GM23338 (cell line): ENCODE measurements around the gene ZNF587.

Experiments used
- EZH2 ChIP-seq: fragments of 200-600 bp; sonication (generic); IDR thresholded peaks from one replicate; pipeline ENCODE4 v1.8.0; 2017; ENCODE audit warnings: antibody characterized with exemption, mild to moderate bottlenecking, low read depth; ENCODE audit not compliant: unreplicated experiment
- TF ChIP-seq, protein P1 (sequence below), 2 experiments: fragments of 200-600 bp in 1 of 2; sonication (generic) in 1 of 2; conservative IDR thresholded peaks; 2 replicates each; pipeline versions ENCODE4 v1.5.1 to v1.6.1; 2016 to 2017; ENCODE audit warnings: antibody characterized with exemption in 2 of 2, low read depth in 2 of 2, mild to moderate bottlenecking in 2 of 2, moderate library complexity in 1 of 2

DNA sequence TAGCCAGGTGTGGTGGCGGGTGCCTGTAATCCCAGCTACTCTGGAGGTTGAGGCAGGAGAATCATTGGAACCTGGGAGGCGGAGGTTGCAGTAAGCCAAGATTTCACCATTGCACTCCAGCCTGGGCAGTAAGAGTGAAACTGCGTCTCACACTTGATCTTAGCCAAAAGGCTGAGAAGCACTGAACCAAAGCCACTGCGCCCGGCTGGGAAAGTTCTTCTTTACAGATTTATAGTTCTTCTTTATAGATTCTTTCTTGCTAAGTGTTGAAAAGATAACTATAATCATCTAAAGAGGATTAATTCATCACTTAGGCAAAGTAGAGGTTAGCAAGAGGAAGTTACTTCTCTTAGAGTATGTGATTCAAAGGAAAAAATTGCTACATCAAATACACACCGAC lies 55.6 kb downstream of the ZNF587 start:
- TF ChIP-seq EZH2, result no peak
- TF ChIP-seq, protein P1, sequence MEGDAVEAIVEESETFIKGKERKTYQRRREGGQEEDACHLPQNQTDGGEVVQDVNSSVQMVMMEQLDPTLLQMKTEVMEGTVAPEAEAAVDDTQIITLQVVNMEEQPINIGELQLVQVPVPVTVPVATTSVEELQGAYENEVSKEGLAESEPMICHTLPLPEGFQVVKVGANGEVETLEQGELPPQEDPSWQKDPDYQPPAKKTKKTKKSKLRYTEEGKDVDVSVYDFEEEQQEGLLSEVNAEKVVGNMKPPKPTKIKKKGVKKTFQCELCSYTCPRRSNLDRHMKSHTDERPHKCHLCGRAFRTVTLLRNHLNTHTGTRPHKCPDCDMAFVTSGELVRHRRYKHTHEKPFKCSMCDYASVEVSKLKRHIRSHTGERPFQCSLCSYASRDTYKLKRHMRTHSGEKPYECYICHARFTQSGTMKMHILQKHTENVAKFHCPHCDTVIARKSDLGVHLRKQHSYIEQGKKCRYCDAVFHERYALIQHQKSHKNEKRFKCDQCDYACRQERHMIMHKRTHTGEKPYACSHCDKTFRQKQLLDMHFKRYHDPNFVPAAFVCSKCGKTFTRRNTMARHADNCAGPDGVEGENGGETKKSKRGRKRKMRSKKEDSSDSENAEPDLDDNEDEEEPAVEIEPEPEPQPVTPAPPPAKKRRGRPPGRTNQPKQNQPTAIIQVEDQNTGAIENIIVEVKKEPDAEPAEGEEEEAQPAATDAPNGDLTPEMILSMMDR (conservative IDR thresholded peaks at IDR 0.05; ENCODE audit: low read depth in 2 of 2), result no peak
